B cell (primary cell): Measurements from ENCODE around the gene CAMK2A.

Experiments used
- EZH2 ChIP-seq: IDR thresholded peaks from 2 replicates; pipeline ENCODE4 v1.6.1; 2012; ENCODE audit warnings: borderline replicate concordance, low read depth, mild to moderate bottlenecking, moderate library complexity, low read length; ENCODE audit not compliant: insufficient read depth, poor library complexity, severe bottlenecking
- TF ChIP-seq, protein P1 (sequence below): fragments of 200-600 bp; IDR thresholded peaks from one replicate; pipeline ENCODE4 v1.8.0; 2022; ENCODE audit warnings: antibody characterized with exemption, mild to moderate bottlenecking

DNA sequence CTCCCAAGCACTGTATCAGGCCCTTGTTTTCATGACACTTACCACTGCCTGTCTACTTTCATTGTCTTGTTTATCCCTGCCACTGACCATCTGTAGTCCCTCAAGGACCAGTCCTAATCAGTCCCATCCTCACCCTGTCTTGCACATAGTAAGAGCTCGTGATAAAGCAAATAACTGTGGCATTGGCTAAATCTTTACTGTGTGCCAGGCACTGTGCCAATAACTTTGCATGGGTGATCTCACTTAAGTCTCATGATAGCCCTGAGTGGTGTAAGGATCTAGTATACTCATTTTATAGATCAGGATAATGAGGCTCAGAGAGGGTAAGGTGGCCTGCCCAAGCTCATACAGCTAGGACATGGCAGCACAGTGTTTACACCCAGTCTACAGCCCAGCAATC lies 117.4 kb downstream of the CAMK2A start:
- TF ChIP-seq EZH2, result no peak
- TF ChIP-seq, protein P1, sequence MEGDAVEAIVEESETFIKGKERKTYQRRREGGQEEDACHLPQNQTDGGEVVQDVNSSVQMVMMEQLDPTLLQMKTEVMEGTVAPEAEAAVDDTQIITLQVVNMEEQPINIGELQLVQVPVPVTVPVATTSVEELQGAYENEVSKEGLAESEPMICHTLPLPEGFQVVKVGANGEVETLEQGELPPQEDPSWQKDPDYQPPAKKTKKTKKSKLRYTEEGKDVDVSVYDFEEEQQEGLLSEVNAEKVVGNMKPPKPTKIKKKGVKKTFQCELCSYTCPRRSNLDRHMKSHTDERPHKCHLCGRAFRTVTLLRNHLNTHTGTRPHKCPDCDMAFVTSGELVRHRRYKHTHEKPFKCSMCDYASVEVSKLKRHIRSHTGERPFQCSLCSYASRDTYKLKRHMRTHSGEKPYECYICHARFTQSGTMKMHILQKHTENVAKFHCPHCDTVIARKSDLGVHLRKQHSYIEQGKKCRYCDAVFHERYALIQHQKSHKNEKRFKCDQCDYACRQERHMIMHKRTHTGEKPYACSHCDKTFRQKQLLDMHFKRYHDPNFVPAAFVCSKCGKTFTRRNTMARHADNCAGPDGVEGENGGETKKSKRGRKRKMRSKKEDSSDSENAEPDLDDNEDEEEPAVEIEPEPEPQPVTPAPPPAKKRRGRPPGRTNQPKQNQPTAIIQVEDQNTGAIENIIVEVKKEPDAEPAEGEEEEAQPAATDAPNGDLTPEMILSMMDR, result no peak
